Measurements from ENCODE around the gene ANXA8. TPM values are rescaled to one million over a fixed set of nuclear protein-coding genes. Genes with fewer than 3 reads are reported as not detected.

Gene ANXA8
- total RNA-seq, 1 experiment from 2014 or later = 0.22 TPM

GRCh38 chr10:47454780-47455058 lies 29.2 kb downstream of the ANXA8 start:
- Histone ChIP-seq H3K4ac (ENCODE audit: low read depth, low read length) (no peak overlapping the region), H3K23ac (ENCODE audit: insufficient read length, low read depth, low read length) (no peak overlapping the region), H2BK15ac (ENCODE audit: low read depth, low read length) (no peak overlapping the region), H3K23me2 (ENCODE audit: insufficient read length, low read depth, low read length, poor library complexity, severe bottlenecking) (no peaks in the 10 kb centered on the region), H4K91ac (ENCODE audit: insufficient read length, low read depth, low read length) (no peak overlapping the region), H4K8ac (replicated peaks; ENCODE audit: insufficient read length, low read depth, low read length) (no peak overlapping the region), H2AK5ac (ENCODE audit: insufficient read length, low read length) (no peak overlapping the region), H2BK5ac (ENCODE audit: insufficient read length, low read length) (no peak overlapping the region), H2AFZ (ENCODE audit: low read length) (no peak overlapping the region), H3K14ac (ENCODE audit: insufficient read depth, low read length) (no peak overlapping the region), H3K56ac (ENCODE audit: insufficient read length, low read depth, low read length) (no peak overlapping the region), H3K27ac (ENCODE audit: insufficient read length, low read depth, low read length) (no peak overlapping the region), H3K79me1 (ENCODE audit: insufficient read depth, low read depth, low read length, poor library complexity, severe bottlenecking) (no peaks in the 10 kb centered on the region), H2BK120ac (ENCODE audit: low read depth, low read length, poor library complexity, severe bottlenecking) (no peak overlapping the region), H3T11ph (ENCODE audit: low read length) (no peak overlapping the region), H2BK12ac (ENCODE audit: insufficient read length, low read depth, low read length) (no peak overlapping the region), H3K18ac (ENCODE audit: insufficient read length, low read depth, low read length) (no peak overlapping the region), H3K79me2 (ENCODE audit: insufficient read depth, low read length) (no peaks in the 10 kb centered on the region), H3K4me1 (ENCODE audit: insufficient read depth, low read length) (no peaks in the 10 kb centered on the region), H3K9me3 (ENCODE audit: control insufficient read depth, low read depth, low read length) (no peaks in the 10 kb centered on the region), H4K20me1 (ENCODE audit: control insufficient read depth, insufficient read depth, insufficient read length) (no peaks in the 10 kb centered on the region), H4K5ac (ENCODE audit: insufficient read length, low read depth, low read length) (no peak overlapping the region), H3K27me3 (ENCODE audit: insufficient read depth, low read length) (no peaks in the 10 kb centered on the region), H3K4me2 (ENCODE audit: insufficient read depth, insufficient read length, low read length) (no peak overlapping the region), H2BK20ac (ENCODE audit: low read depth, low read length, poor library complexity, severe bottlenecking) (no peak overlapping the region), H3K9ac (ENCODE audit: extremely low read depth, insufficient read length, low read length) (no peak overlapping the region)
- H3K9me3 Mint-ChIP-seq = no peaks in the 10 kb centered on the region
- H3K4me3 Mint-ChIP-seq = no peak overlapping the region
- H3K27ac Mint-ChIP-seq = no peak overlapping the region
- no peaks in the 10 kb centered on the region for H3K36me3 Mint-ChIP-seq (ENCODE audit: insufficient read depth in 1 of 3, low read depth in 3 of 3)
- H3K27me3 Mint-ChIP-seq (ENCODE audit: low read depth) = peaks cover 3% of the 10 kb centered on the region
- peaks cover 12 to 17% of the 10 kb centered on the region in 2 experiments for H3K4me1 Mint-ChIP-seq
- no peak for TF ChIP-seq CTCF (conservative IDR thresholded peaks at IDR 0.05)
- no CpG with 5 or more reads among the region's 3 CpGs for whole genome bisulfite sequencing (ENCODE audit: extremely low coverage, insufficient read length, low lambda C conversion rate)
- DNase-seq = peak; percentile 14
